Activated T-cell treated with anti-CD3 and anti-CD28 coated beads for 24 hours (primary cell): Measurements from ENCODE around the gene RRN3.
"Not testable (repeated sequence)": the region's sequence is repeated elsewhere in the genome, so short reads cannot be mapped to it uniquely, and the experiment has no call there.

Experiments used
- DNase-seq: peaks from one replicate; pipeline ENCODE4 v3.0.0-alpha.2; 2020; ENCODE audit warnings: low read depth

RRN3 gene

DNA sequence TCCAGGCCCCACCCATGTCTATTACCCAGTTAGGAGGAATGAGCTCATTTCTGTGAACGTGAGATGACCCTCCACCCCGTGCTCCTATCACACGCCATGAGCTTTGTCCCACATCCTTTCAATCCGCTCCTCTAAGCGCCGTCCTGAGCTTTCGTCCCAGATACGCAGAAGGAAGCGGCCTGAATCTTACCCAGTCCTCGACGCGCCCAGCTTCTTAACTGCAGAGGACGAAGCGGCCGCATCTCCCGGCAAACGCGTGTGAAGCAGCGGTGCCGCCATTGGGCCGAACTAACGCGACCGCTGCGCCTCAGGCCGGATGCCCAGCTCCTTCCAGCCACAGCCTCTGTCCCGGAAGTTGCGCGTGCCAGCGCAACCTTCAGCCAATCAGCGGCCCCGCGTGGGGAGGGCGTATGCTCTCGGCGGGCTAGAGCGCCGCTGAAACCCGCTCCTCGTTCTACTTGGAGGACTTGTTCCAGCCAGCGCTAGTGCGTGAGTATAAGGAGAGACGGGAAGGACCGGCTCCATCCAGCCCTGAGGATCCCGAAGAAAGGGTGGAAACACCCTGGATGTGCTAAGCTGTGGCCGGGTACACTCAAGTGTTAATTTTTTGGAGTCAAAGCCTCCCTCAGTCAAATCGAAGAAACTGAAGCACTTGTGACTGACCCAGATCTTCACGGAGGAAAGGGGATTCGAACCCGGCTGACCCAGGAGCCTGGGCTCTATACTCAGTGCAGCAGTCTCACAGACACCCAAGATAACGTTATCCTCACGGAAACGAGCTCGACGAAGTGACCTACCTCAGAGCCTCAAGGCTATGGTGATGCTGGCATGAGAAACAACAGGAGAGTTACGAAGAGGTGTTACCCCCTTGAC, at the start of gene RRN3:
RRN3 (minus strand) TSS at position 318 of the 873 bp plus-strand sequence; CDS start at position 279, 39 bp downstream.
- DNase-seq = peak; percentile 85

- not testable (repeated sequence) for DNase-seq
Measured at GRCh38 chr16:15143601-15144091, 49.6 kb upstream of the RRN3 start.

DNA sequence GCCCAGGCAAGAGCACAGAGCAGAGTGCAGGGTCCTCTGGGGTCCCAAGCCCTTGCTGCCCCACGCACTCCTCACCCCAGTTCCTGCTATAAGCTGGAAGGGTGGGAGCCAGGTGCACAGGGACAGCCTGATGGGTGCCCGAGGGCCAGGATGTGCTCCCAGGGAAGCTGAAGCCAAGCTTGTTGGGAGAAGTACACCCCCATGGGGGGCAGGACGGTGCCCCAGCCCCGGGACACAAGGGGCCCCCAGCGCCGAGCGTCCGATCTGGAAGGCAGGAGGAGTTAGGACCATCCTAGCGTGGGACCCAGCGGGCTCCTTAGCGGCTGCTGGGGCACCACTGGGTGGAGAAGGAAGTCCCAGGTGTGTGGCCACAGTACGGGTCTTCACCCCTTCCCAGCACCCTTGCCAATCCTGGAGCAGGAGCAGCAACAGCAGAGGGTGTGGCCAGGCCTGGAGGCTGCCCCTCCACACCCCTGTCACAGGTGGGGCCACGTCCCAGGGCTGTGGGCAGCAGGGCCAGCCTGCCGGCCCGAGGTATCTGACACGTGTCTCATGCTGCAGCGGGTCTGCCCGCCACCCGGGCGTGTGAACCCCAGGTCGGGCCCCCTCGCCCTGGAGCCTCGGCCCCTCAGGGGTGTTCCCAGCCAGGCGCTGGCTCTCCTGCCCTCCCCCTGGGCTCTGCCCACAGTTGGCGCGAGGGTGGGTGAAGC, 49.0 kb upstream of the RRN3 start:
- DNase-seq = not testable (repeated sequence)

GRCh38 chr16:15142107-15142890, 48.2 kb upstream of the RRN3 start:
- DNase-seq = not testable (repeated sequence)

DNA sequence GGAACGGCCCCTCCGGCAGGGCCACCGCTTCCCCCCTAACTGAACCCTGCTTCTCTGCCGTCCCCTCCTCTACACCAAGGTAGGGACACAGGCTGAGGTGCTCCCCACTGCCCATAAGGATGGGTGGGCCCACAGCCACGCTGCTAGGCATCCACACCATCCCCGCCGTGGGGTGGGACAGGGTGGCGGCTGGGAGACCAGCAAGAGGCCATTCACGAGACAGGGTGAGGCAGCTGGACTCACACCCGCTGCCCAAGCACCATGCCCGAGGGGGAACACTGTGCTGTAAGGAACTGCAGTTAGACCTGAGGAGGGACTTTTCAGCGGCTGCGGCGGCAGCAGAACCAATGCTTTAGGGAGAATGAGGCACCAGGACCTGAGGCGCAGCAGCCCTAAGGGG, 47.5 kb upstream of the RRN3 start:
- no peak for DNase-seq

DNA sequence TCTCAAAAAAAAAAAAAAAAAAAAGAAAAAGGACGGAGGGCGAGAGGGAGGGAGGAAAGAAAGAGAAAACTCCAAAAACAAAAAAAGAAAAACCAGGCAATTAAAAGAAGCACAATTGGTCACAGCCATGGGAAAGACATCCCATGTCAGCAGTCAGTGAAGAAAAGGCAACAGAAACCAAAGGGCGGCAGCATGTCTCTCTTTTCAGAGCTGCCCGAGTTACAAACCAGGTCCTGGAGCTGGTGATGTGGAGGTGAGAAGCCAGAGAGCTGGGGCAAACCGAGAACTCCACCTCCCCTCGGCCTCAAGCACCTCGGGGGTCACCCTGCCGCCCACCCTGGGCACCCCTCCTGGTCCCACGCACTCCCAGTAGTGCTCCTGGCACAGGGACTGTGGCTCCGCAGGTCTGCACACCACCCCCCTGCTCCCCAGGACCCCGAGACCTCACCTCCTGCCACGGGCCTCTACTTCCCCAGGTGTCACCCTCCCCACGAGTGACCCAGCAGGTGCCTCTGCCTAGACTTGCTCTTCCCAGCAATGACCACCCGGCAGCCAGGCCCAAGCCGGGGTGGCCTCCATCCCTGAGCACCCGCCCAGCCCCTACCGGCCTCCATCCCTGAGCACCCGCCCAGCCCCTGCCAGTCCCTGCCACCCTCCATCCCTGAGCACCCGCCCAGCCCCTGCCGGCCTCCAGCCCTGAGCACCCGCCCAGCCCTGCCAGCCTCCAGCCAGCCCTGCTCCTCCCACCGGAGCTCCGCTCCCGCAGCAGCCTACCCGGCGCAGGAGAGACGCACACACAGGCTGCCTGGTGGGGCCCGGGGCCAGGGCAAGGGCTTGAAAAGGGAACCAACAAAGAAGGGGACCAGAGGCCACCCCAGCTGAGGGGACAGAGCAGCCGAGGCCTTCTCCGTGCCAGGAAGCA, 46.6 kb upstream of the RRN3 start:
- not testable (repeated sequence) for DNase-seq

- not testable (repeated sequence) for DNase-seq
Measured at GRCh38 chr16:15137514-15137913, 43.4 kb upstream of the RRN3 start.

DNA sequence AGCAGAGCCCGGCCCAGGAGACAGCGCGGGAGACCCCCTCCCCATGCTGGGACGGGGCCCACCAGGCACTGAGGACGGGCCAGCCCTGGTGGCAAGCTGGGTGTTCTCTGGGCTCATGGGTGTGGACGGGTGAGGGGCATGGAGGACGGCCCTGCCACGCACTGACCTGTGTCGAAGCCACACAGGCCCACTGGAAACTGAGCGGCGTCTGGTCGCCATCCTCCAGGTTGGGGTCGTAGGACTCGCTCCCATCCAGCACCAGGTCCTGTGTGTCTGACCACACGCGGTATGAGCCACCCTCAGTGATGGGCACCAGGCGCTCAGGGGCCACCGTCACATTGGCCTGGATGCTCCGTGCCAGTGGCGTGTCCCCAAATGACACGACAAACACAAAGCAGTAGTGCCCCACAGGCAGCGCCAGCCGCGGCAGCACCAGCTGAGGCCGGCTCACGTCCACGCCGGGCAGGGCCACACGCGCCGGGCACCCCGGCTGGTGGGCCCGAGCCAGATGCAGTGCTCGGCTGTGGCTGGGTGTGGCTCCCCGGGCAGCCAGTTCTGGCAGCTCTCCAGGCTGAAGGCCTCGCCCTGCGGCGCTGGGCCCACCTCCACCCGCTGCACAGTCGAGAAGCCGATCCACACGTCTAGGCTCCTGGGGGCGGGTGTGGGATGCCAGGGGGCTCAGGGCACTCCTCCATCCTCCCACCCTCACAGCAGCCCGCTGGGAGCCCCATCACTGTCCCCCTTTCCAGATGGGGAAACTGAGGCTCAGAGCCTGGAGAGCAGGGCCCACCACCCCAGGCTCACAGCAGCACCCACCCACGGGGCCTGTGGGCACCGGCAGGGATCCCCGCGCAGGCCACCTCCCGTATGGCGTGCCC, 41.6 kb upstream of the RRN3 start:
- DNase-seq = not testable (repeated sequence)

DNA sequence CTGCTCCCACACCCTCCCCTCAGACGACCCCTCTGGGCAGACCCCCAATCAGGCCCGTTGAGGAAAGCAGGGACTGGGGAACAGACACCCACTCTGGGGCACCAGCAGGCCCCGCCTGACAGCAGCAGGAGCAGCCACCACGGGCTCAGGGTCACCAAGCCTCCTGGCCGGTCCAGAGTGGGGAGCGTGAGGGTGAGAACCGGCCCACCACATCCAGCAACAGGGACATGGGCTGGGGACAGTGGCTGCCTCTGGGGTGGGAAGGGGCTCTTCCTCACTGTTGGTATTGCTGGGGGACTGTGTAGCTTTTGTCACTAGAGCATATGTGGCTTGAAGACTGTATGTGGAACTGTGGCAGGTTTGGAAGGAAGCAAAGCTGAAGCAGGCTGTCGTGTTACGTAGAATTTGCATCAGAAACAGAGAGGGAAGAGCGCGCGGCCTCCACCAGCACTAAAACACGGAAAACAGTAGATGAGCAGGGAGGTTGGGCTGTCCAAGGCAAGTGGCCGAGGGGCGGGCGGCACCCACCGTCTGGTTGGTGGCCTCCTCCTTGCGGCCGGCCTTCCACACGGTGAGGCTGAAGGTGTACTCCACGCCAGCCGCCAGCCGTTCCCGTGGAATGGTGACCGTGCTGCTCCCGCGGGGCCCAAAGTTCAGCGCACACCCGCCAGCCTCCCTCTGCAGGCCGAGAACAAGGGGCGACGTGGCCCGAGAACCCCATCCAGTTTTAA, 40.8 kb upstream of the RRN3 start:
- not testable (repeated sequence) for DNase-seq

DNA sequence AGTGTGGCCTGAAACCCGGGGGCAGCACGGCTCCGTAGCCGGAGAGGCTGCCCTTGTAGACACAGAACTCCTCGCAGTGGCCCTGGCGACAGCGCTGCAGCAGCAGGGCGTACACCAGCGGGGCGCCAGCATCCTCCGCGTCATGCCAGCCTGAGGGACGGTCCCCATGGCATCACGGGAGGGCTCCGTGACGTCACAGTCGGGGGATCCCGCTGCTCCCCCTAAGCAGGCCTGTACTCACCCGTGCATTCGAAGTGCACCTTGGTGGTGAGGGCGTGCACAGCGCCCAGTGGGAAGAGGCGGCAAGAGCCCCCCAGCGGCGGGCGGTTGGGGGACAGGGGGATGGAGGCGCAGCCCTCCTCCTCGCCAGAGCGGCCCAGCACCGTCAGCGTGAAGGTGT, 39.5 kb upstream of the RRN3 start:
- not testable (repeated sequence) for DNase-seq

DNA sequence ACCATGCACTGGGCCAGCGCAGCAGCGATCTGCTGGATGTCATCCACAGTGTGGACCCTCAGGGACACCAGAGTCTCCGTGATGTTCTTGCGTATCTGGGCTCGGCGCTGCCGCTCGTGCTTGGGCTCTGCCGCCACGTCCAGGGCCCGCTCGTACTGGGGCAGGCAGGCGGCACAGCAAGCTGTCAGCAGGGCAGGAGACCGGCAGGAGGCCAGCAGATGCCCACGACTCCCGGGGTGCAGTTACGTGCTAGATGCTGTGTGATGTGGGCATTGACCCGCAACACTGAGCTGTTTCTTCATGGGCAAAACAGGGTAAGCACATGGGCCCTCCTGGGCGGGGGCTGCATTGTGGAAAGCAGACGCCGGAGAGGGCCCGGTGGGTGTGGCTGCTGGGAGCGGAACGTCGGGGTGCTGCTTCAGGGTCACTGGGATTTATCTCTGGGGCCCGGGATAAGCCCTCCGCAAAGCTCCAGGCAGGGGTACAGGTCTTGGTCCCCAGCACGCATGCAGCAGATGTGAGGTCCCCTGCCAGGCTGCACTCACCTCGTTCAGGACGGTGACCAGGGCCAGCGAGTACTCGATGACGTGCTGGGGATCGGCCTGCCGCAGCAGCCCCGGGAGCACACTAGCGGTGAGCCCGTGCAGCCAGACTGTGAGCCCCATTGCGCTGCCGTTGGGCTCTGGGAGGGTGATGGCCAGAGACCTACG, 38.8 kb upstream of the RRN3 start:
- not testable (repeated sequence) for DNase-seq

- DNase-seq = not testable (repeated sequence)
Measured at GRCh38 chr16:15130943-15131700, 37.0 kb upstream of the RRN3 start.

GRCh38 chr16:15130256-15130932, 36.3 kb upstream of the RRN3 start:
- DNase-seq = not testable (repeated sequence)

- not testable (repeated sequence) for DNase-seq
Measured at GRCh38 chr16:15127641-15128425, 33.8 kb upstream of the RRN3 start.

DNA sequence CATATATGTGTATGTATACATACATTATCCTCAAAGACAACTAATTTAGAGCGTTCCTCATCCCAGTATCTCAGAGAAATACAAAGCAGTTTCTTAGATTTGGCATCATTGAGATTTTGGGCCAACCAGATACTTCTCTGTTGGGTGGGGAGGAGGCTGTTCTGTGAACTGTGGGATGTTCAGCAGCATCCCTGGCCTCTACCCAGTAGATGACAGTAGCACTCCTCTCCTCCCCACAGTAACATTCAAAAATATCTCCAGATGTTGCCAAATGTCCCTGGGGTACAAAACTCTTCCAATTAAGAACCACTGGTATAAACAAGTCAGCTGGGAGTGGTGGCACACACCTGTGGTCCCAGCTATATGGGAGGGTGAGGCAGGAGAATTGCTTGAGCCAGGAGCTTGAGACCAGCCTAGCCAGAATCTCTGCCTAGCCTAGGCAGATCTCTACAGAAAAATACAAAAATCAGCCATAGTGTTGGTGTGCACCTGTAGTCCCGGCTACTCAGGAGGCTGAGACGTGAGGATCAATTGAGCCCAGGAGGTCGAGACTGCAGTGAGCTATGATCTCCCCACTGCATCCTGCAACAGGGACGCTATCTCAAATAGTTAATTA, 6.4 kb upstream of the RRN3 start:
- not testable (repeated sequence) for DNase-seq

GRCh38 chr16:15099366-15099909, 5.4 kb upstream of the RRN3 start:
- not testable (repeated sequence) for DNase-seq
